A549 (cell line): ENCODE measurements around the gene CEBPE.

Experiments used
- CTCF ChIP-seq: fragments of >200 bp; sonication (Bioruptor Twin); formaldehyde crosslinking; IDR thresholded peaks from 3 replicates; pipeline ENCODE4 v1.5.1; 2016
- ELK1 ChIP-seq: fragments of 150-350 bp; IDR thresholded peaks from 2 replicates; pipeline ENCODE4 v1.6.1; 2014; ENCODE audit warnings: low read depth, mild to moderate bottlenecking, low read length
- FOSL2 ChIP-seq, 2 experiments: fragments of 450-650 bp in 1 of 2; fragments of >200 bp in 1 of 2; sonication (Bioruptor Twin) in 1 of 2; formaldehyde crosslinking; IDR thresholded peaks; 2 replicates each; pipeline versions ENCODE4 v1.5.0 to v1.6.1; 2016 to 2020; ENCODE audit warnings: mild to moderate bottlenecking in 1 of 2, moderate library complexity in 1 of 2
- JUNB ChIP-seq: fragments of >200 bp; sonication (Bioruptor Twin); formaldehyde crosslinking; IDR thresholded peaks from 2 replicates; pipeline ENCODE4 v1.6.1; 2016
- POLR2A ChIP-seq: IDR thresholded peaks from 2 replicates; pipeline ENCODE4 v1.6.1; 2012; ENCODE audit warnings: mild to moderate bottlenecking, low read length
- USF2 ChIP-seq: fragments of 450-650 bp; IDR thresholded peaks from 2 replicates; pipeline ENCODE4 v1.6.1; 2014; ENCODE audit warnings: antibody characterized with exemption
- TF ChIP-seq, protein P1 (sequence below): fragments of >200 bp; sonication (Bioruptor Twin); formaldehyde crosslinking; IDR thresholded peaks from 3 replicates; pipeline ENCODE4 v1.6.1; 2016

GRCh38 chr14:23149745-23150144 lies 30.7 kb upstream of the CEBPE start:
- TF ChIP-seq POLR2A (no peak), FOSL2 (IDR thresholded peaks at IDR 0.05) (no peak), FOSL2 (CRISPR knock-in tag; IDR thresholded peaks at IDR 0.05) (no peak), CTCF (no peak), JUNB (no peak), USF2 (no peak), ELK1 (no peak)
- TF ChIP-seq, protein P1, sequence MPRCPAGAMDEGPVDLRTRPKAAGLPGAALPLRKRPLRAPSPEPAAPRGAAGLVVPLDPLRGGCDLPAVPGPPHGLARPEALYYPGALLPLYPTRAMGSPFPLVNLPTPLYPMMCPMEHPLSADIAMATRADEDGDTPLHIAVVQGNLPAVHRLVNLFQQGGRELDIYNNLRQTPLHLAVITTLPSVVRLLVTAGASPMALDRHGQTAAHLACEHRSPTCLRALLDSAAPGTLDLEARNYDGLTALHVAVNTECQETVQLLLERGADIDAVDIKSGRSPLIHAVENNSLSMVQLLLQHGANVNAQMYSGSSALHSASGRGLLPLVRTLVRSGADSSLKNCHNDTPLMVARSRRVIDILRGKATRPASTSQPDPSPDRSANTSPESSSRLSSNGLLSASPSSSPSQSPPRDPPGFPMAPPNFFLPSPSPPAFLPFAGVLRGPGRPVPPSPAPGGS = no peak
